Ishikawa (cell line): ENCODE results near the gene DUSP9.

Experiments
- CEBPB ChIP-seq: IDR thresholded peaks from 2 replicates; pipeline ENCODE4 v1.6.1; 2012
- CREB1 ChIP-seq: IDR thresholded peaks from 2 replicates; pipeline ENCODE4 v1.6.1; 2012; ENCODE audit warnings: low read depth
- EGR1 ChIP-seq: IDR thresholded peaks from 2 replicates; pipeline ENCODE4 v1.6.1; 2012
- EP300 ChIP-seq: IDR thresholded peaks from 2 replicates; pipeline ENCODE4 v1.6.1; 2012; ENCODE audit warnings: borderline replicate concordance
- FOXM1 ChIP-seq: IDR thresholded peaks from 2 replicates; pipeline ENCODE4 v1.6.1; 2012; ENCODE audit warnings: low read depth, borderline replicate concordance
- NFIC ChIP-seq: IDR thresholded peaks from 2 replicates; pipeline ENCODE4 v1.6.1; 2012
- RAD21 ChIP-seq: IDR thresholded peaks from 2 replicates; pipeline ENCODE4 v1.6.1; 2012; ENCODE audit warnings: low read depth
- TAF1 ChIP-seq: IDR thresholded peaks from 2 replicates; pipeline ENCODE4 v1.6.1; 2012; ENCODE audit warnings: low read depth, mild to moderate bottlenecking
- TCF12 ChIP-seq: IDR thresholded peaks from 2 replicates; pipeline ENCODE4 v1.6.1; 2012; ENCODE audit warnings: low read depth
- TEAD4 ChIP-seq: IDR thresholded peaks from 2 replicates; pipeline ENCODE4 v1.6.1; 2012
- YY1 ChIP-seq: IDR thresholded peaks from 2 replicates; pipeline ENCODE4 v1.6.1; 2012; ENCODE audit warnings: low read depth
- ZBTB7A ChIP-seq: IDR thresholded peaks from 2 replicates; pipeline ENCODE4 v1.6.1; 2012; ENCODE audit warnings: low read depth
- TF ChIP-seq, protein P1 (sequence below): IDR thresholded peaks from 2 replicates; pipeline ENCODE4 v1.6.1; 2012
- TF ChIP-seq, protein P2 (sequence below): IDR thresholded peaks from 2 replicates; pipeline ENCODE4 v1.6.1; 2012
- TF ChIP-seq, protein P3 (sequence below): IDR thresholded peaks from 2 replicates; pipeline ENCODE4 v1.6.1; 2012; ENCODE audit warnings: low read depth, mild to moderate bottlenecking

The DUSP9 gene

DNA sequence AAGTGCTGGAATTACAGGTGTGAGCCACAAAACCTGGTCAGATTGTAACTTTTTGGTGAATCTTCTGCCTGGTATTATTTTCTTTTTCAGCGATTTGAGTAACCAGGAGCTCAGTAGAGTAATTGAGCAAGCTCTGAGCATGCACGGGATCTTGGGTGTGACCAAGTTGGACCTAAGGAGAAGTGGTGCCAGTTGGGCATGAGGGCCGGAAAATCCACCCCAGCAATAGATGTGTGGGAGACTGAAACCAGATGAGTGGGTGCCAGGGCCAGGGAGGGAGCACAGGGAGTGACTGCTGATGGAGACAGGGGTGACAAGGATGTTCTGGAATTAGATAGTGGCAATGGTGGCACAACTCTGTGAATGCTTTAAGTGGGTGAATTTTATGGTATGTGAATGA, 44.4 kb upstream of the DUSP9 start:
- TF ChIP-seq RAD21, result no peak
- no peak for TF ChIP-seq ZBTB7A
- TF ChIP-seq CEBPB, result no peak
- TF ChIP-seq TEAD4, result no peak

DNA sequence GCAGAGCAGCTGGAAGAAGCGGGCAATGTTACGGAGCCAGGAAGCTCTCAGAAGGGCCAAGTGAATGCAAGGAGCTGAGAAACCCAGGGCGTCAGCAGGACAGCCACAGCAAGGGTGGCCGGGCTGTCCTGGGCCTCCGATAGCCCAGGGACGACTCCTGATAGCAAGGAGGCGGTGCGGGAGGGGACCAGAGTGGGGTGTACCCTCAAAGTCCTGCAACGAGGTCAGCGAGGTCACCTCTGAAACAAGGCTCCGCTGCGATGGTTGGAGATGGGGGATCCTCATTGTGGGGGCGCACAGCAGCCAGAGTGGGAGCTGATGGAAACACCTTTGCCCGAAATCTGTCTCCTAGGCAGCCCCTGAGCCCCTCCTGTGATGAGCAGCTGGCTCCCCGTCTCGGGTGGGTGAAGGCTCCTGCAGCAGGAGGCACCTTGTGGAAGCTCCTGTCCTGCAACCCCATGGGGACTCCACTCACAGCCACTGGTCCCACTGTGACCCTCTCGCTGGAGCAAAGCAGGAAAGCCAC, 43.8 kb upstream of the DUSP9 start:
- TF ChIP-seq TCF12 (no peak), YY1 (no peak), FOXM1 (no peak), CEBPB (no peak)
- TF ChIP-seq, protein P1, sequence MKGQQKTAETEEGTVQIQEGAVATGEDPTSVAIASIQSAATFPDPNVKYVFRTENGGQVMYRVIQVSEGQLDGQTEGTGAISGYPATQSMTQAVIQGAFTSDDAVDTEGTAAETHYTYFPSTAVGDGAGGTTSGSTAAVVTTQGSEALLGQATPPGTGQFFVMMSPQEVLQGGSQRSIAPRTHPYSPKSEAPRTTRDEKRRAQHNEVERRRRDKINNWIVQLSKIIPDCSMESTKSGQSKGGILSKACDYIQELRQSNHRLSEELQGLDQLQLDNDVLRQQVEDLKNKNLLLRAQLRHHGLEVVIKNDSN, result no peak

DNA sequence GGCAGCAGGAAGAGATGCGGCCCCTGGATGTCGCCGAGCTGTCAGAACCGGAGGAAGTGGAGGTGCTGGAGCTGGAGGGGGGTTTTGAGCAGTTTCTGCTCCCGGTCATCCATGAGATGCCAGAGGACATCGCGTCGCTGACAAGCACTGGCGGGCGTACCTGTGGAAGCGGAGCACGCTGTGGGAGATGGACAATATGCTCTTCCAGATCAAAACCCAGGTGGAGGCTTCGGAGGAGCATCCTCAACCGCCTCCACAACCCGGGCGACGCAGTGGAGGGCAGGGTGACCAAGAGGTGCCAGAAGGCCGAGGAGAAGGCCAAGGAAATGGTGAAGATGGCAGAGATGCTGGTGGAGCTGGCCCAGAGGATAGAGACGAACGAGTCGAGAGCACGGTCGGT, 40.5 kb upstream of the DUSP9 start:
- TF ChIP-seq, protein P2, sequence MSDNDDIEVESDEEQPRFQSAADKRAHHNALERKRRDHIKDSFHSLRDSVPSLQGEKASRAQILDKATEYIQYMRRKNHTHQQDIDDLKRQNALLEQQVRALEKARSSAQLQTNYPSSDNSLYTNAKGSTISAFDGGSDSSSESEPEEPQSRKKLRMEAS, result no peak
- no peak for TF ChIP-seq RAD21

DNA sequence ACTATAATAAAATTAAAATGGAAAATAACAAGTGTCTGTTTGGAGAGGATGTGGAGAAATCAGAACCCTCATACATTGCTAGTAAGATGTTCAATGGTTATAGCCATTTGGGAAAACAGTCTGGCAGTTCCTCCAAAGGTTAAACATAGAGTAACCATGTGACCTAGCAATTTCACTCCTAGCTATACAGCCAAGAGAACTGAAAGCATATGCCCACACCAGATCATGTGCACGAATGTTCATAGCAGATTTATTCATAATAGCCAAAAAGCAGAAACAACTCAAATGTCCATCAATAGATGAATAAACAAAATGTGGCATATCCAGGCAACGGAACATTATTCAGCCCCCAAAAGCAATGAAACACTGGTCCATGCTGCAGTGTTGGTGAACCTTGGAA, 38.6 kb upstream of the DUSP9 start:
- TF ChIP-seq TAF1, result no peak
- TF ChIP-seq ZBTB7A, result no peak
- TF ChIP-seq, protein P2, result no peak
- TF ChIP-seq YY1, result no peak

DNA sequence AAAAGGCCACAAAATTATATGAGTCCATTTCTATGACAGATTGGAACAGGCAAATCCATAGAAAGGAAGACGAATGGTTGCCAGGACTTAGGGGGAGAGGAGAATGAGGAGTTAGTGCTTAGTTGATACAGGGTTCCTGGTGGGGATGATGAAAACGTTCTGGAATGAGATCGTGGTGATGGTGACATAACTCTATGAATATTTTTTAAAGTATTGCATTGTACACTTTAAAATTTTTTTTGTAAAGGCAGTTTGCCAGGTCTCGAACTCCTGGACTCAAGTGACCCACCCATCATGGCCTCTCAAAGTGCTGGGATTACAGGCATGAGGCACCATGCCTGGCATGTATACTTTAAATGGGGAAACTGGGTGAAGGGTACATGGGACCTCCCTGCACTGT, 38.2 kb upstream of the DUSP9 start:
- no peak for TF ChIP-seq TAF1
- TF ChIP-seq NFIC, result no peak
- no peak for TF ChIP-seq RAD21
- TF ChIP-seq, protein P2, result no peak
- no peak for TF ChIP-seq CREB1
- TF ChIP-seq EGR1, result no peak
- TF ChIP-seq, protein P3, sequence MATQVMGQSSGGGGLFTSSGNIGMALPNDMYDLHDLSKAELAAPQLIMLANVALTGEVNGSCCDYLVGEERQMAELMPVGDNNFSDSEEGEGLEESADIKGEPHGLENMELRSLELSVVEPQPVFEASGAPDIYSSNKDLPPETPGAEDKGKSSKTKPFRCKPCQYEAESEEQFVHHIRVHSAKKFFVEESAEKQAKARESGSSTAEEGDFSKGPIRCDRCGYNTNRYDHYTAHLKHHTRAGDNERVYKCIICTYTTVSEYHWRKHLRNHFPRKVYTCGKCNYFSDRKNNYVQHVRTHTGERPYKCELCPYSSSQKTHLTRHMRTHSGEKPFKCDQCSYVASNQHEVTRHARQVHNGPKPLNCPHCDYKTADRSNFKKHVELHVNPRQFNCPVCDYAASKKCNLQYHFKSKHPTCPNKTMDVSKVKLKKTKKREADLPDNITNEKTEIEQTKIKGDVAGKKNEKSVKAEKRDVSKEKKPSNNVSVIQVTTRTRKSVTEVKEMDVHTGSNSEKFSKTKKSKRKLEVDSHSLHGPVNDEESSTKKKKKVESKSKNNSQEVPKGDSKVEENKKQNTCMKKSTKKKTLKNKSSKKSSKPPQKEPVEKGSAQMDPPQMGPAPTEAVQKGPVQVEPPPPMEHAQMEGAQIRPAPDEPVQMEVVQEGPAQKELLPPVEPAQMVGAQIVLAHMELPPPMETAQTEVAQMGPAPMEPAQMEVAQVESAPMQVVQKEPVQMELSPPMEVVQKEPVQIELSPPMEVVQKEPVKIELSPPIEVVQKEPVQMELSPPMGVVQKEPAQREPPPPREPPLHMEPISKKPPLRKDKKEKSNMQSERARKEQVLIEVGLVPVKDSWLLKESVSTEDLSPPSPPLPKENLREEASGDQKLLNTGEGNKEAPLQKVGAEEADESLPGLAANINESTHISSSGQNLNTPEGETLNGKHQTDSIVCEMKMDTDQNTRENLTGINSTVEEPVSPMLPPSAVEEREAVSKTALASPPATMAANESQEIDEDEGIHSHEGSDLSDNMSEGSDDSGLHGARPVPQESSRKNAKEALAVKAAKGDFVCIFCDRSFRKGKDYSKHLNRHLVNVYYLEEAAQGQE, result no peak
- no peak for TF ChIP-seq FOXM1
- no peak for TF ChIP-seq TCF12
- TF ChIP-seq EP300, result no peak
- no peak for TF ChIP-seq TEAD4
- TF ChIP-seq ZBTB7A, result no peak

DNA sequence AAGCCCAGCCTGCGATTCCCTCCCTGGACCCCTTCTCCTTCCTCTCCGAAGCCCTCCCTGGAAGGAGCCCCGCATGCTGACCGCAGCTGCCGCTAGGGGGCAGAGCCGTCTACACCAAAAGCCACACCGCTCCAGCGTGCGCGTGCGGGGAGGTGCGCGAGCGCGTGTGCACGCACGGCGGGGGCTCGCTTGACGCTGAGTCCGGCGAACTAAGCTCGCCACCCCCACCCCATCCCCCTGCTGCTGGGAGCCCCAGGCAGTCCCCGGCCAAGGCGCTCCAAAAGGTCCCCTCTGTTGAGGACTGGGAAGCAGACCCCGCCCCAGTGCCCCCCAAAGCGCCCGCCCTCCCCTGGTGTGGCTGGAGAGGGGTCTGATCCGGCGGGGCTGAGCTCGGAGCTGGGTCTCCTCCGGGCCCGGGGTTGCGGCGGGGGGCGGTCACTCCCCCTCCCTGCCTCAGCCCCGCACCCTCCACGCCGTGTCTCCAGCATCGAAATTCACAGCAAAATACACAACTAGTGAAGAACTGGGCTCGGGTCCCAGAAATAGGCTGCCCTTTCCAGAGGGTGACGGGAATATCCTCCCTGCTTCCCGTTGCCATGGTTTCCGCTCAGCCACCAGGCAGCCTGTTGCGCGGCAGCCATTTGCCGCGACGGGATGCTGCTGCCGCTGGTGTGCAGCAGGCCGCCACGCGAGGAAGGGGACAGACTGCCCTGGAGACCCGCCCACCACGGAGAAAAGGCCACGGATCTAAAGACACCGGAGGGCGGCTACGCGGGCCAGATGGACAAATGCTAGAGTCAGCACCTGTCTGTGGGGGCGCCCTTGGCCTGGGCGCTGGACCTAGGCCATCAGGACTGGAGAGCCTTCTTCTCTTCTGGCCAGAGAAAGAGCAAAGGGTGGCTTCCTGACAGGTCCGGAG, 36.8 kb upstream of the DUSP9 start:
- TF ChIP-seq RAD21 (peak; percentile 70), EGR1 (no peak), YY1 (no peak)
- TF ChIP-seq, protein P2, result peak; percentile 81
- TF ChIP-seq, protein P1, result no peak

DNA sequence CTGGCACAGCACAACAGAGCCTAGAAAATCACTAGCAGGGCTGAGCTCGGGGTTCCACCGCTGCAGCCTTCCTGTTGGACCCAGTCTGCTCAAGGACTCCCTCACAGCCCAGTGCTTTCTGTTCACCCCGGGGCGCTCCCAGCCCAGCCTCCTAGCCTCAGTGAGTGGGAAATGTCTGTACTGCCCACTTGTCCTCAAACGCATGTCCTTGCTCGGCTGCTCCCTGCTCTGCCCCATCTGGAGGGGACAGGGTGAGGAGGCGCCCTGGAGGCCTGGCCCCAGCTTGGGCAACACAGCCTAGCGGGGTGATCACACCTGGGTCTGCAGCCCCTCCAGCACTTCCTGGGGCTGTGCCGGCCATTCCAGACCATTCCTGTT, 36.2 kb upstream of the DUSP9 start:
- TF ChIP-seq, protein P2, result no peak
- TF ChIP-seq ZBTB7A, result no peak
- TF ChIP-seq NFIC, result no peak
- TF ChIP-seq FOXM1, result no peak
- TF ChIP-seq, protein P1, result no peak
- no peak for TF ChIP-seq CEBPB
- TF ChIP-seq EGR1, result no peak
- no peak for TF ChIP-seq CREB1
- TF ChIP-seq, protein P3, result no peak
- TF ChIP-seq TCF12, result no peak
- no peak for TF ChIP-seq TAF1
- TF ChIP-seq YY1, result no peak
- no peak for TF ChIP-seq TEAD4
- no peak for TF ChIP-seq EP300
- TF ChIP-seq RAD21, result no peak
